IMR-90 (cell line): ENCODE results near the gene GJC1. TPM values are rescaled to one million over a fixed set of nuclear protein-coding genes. Genes with fewer than 3 reads are reported as not detected.

Experiments
- ATAC-seq: fragments of 200-7000 bp; cut with Tn5 transposase; 2 replicates; pipeline ENCODE4 v1.9.1; 2020; ENCODE audit warnings: low read depth, mild to moderate bottlenecking, moderate library complexity
- BruUV-seq: library from RNA; stranded (reverse); fragments of 400-500 nt; replicated peaks from 2 replicates; lab custom pipeline; 2021; lab: Mats Ljungman, UMichigan
- CTCF ChIA-PET: fragments of 300-600 bp; formaldehyde crosslinking; extraction: SDS; loops from one replicate; lab custom pipeline; 2021; ENCODE audit warnings: antibody characterized with exemption; lab: Yijun Ruan, JAX
- POLR2A ChIA-PET: fragments of 300-600 bp; sonication (Branson Sonifier 250); formaldehyde crosslinking; loops from one replicate; lab custom pipeline; 2022; ENCODE audit warnings: antibody characterized with exemption; ENCODE audit not compliant: unreplicated experiment; lab: Charles Lee
- DNase-seq: peaks from one replicate; pipeline ENCODE4 v3.0.0; 2013
- H2AFZ ChIP-seq: replicated peaks from 2 replicates; pipeline ENCODE3; 2013; ENCODE audit warnings: low read length, mild to moderate bottlenecking; ENCODE audit not compliant: poor library complexity
- H2AK5ac ChIP-seq: 2 replicates; pipeline ENCODE4 v1.6.1; 2013; ENCODE audit warnings: low read depth, low read length, inconsistent platforms
- H2AK9ac ChIP-seq: replicated peaks from 2 replicates; pipeline ENCODE3; 2013; ENCODE audit warnings: mild to moderate bottlenecking, low read depth, low read length, moderate library complexity; ENCODE audit not compliant: poor library complexity
- H2BK120ac ChIP-seq: 2 replicates; pipeline ENCODE4 v1.6.1; 2013; ENCODE audit warnings: low read depth, low read length, inconsistent platforms
- H2BK15ac ChIP-seq: 3 replicates; pipeline ENCODE4 v1.6.1; 2013; ENCODE audit warnings: low read depth, low read length, inconsistent platforms
- H2BK20ac ChIP-seq: 2 replicates; pipeline ENCODE4 v1.6.1; 2013; ENCODE audit warnings: low read depth, mild to moderate bottlenecking, inconsistent platforms, low read length, moderate library complexity
- H2BK5ac ChIP-seq: 2 replicates; pipeline ENCODE4 v1.6.1; 2013; ENCODE audit warnings: mild to moderate bottlenecking, low read depth, low read length, inconsistent platforms; ENCODE audit not compliant: poor library complexity, severe bottlenecking
- H3K14ac ChIP-seq: replicated peaks from 2 replicates; pipeline ENCODE4 v1.6.1; 2013; ENCODE audit warnings: low read depth, low read length, inconsistent platforms
- H3K18ac ChIP-seq: 2 replicates; pipeline ENCODE4 v1.6.1; 2013; ENCODE audit warnings: low read depth, low read length, control low read depth
- H3K23ac ChIP-seq: 2 replicates; pipeline ENCODE4 v1.6.1; 2013; ENCODE audit warnings: low read depth, low read length, inconsistent platforms
- H3K27ac ChIP-seq: 2 replicates; pipeline ENCODE4 v1.5.1; 2013; ENCODE audit warnings: mild to moderate bottlenecking, control low read depth, low read length; ENCODE audit not compliant: insufficient read depth
- H3K27me3 ChIP-seq: 2 replicates; pipeline ENCODE4 v1.6.1; 2013; ENCODE audit warnings: low read length; ENCODE audit not compliant: control insufficient read depth, insufficient read depth
- H3K36me3 ChIP-seq: 2 replicates; pipeline ENCODE4 v1.6.1; 2013; ENCODE audit warnings: low read length, mixed read lengths; ENCODE audit not compliant: control insufficient read depth, insufficient read depth
- H3K4ac ChIP-seq: 2 replicates; pipeline ENCODE4 v1.6.1; 2013; ENCODE audit warnings: low read depth, low read length, inconsistent platforms
- H3K4me1 ChIP-seq: 2 replicates; pipeline ENCODE4 v1.6.1; 2013; ENCODE audit warnings: low read length, mixed read lengths; ENCODE audit not compliant: control insufficient read depth, insufficient read depth
- H3K4me2 ChIP-seq: 2 replicates; pipeline ENCODE4 v1.6.1; 2013; ENCODE audit warnings: low read depth, mild to moderate bottlenecking, control low read depth, low read length, moderate library complexity
- H3K4me3 ChIP-seq: 2 replicates; pipeline ENCODE4 v1.5.1; 2013; ENCODE audit warnings: low read depth, mild to moderate bottlenecking, control low read depth, low read length, moderate library complexity; ENCODE audit not compliant: insufficient read depth
- H3K56ac ChIP-seq: 2 replicates; pipeline ENCODE4 v1.6.1; 2013; ENCODE audit warnings: low read length, inconsistent platforms; ENCODE audit not compliant: insufficient read depth; ENCODE audit errors: extremely low read depth
- H3K79me1 ChIP-seq, 2 experiments: 2 replicates each; pipeline ENCODE4 v1.6.1; 2013; ENCODE audit warnings: low read length in 2 of 2, inconsistent platforms in 1 of 2, low read depth in 1 of 2
- H3K9ac ChIP-seq: 2 replicates; pipeline ENCODE4 v1.6.1; 2013; ENCODE audit warnings: low read depth, low read length, control low read depth
- H3K9me1 ChIP-seq: 2 replicates; pipeline ENCODE4 v1.6.1; 2013; ENCODE audit warnings: low read length, inconsistent platforms; ENCODE audit not compliant: insufficient read depth
- H3K9me3 ChIP-seq: 2 replicates; pipeline ENCODE4 v1.6.1; 2013; ENCODE audit warnings: low read length; ENCODE audit not compliant: control insufficient read depth, insufficient read depth
- H4K20me1 ChIP-seq: 2 replicates; pipeline ENCODE4 v1.6.1; 2013; ENCODE audit warnings: low read length, inconsistent platforms; ENCODE audit not compliant: insufficient read depth
- H4K5ac ChIP-seq: 2 replicates; pipeline ENCODE4 v1.6.1; 2013; ENCODE audit warnings: mild to moderate bottlenecking, low read depth, low read length, control low read depth
- H4K8ac ChIP-seq, 2 experiments: 2 replicates each; pipeline ENCODE4 v1.6.1; 2013; ENCODE audit warnings: low read depth in 2 of 2, low read length in 2 of 2, control low read depth in 1 of 2, inconsistent platforms in 1 of 2
- H4K91ac ChIP-seq: 2 replicates; pipeline ENCODE4 v1.6.1; 2013; ENCODE audit warnings: low read depth, low read length, inconsistent platforms; ENCODE audit not compliant: insufficient read depth
- BHLHE40 ChIP-seq: fragments of 150-350 bp; IDR thresholded peaks from 2 replicates; pipeline ENCODE4 v1.6.1; 2016; ENCODE audit warnings: mild to moderate bottlenecking, low read depth, low read length
- CEBPB ChIP-seq: IDR thresholded peaks from 2 replicates; pipeline ENCODE4 v1.6.1; 2012; ENCODE audit warnings: low read depth, low read length, improper control_type of control experiment
- CHD1 ChIP-seq: IDR thresholded peaks from 2 replicates; pipeline ENCODE4 v1.6.1; 2012; ENCODE audit warnings: low read depth, low read length, improper control_type of control experiment
- FOS ChIP-seq: fragments of 150-350 bp; IDR thresholded peaks from 2 replicates; pipeline ENCODE4 v1.6.1; 2016; ENCODE audit warnings: low read depth, low read length
- MAFK ChIP-seq: IDR thresholded peaks from 2 replicates; pipeline ENCODE4 v1.6.1; 2012; ENCODE audit warnings: low read depth, low read length, improper control_type of control experiment
- MAZ ChIP-seq: IDR thresholded peaks from 2 replicates; pipeline ENCODE4 v1.6.1; 2012; ENCODE audit warnings: low read depth, mild to moderate bottlenecking, low read length, improper control_type of control experiment, moderate library complexity, borderline replicate concordance
- MXI1 ChIP-seq: IDR thresholded peaks from 2 replicates; pipeline ENCODE4 v1.6.1; 2012; ENCODE audit warnings: low read depth, mild to moderate bottlenecking, low read length, moderate library complexity, borderline replicate concordance
- NFE2L2 ChIP-seq: fragments of 150-350 bp; IDR thresholded peaks from 2 replicates; pipeline ENCODE4 v1.6.1; 2016; ENCODE audit warnings: low read depth, mild to moderate bottlenecking, low read length
- POLR2A ChIP-seq: IDR thresholded peaks from 2 replicates; pipeline ENCODE4 v1.6.1; 2012; ENCODE audit warnings: mild to moderate bottlenecking, low read depth, low read length
- RAD21 ChIP-seq: IDR thresholded peaks from 2 replicates; pipeline ENCODE4 v1.6.1; 2012; ENCODE audit warnings: low read length, improper control_type of control experiment
- RCOR1 ChIP-seq: IDR thresholded peaks from 2 replicates; pipeline ENCODE4 v1.6.1; 2012; ENCODE audit warnings: mild to moderate bottlenecking, low read length, improper control_type of control experiment; ENCODE audit not compliant: insufficient replicate concordance
- RFX5 ChIP-seq: IDR thresholded peaks from 2 replicates; pipeline ENCODE4 v1.8.0; 2012; ENCODE audit warnings: low read depth, mild to moderate bottlenecking, low read length, moderate library complexity
- SMC3 ChIP-seq: fragments of 150-350 bp; IDR thresholded peaks from 2 replicates; pipeline ENCODE4 v1.6.1; 2016; ENCODE audit warnings: low read depth, mild to moderate bottlenecking, antibody characterized with exemption, low read length, moderate library complexity
- WGBS, 2 experiments: methylation state at CpG; one replicate each; pipeline versions ENCODE4 v1.1.5 to v1.1.7; 2013; ENCODE audit warnings: missing lambda C conversion rate in 2 of 2; ENCODE audit not compliant: insufficient read length in 1 of 2; ENCODE audit errors: extremely low coverage in 2 of 2; 5-methylcytosine and 5-hydroxymethylcytosine counted together
- dilution Hi-C: fragments of 300-500 bp; cut with HindIII; formaldehyde crosslinking; loops from one replicate; pipeline ENCODE4 v1.14.3; 2018; ENCODE audit warnings: low sequenced_read_pairs; ENCODE audit not compliant: unreplicated experiment
- in situ Hi-C: fragments of 300-500 bp; cut with MboI; formaldehyde crosslinking; loops from 3 replicates; pipeline ENCODE4 v1.14.3; 2019; ENCODE audit warnings: low sequenced_read_pairs, inconsistent platforms, mixed read lengths
- intact Hi-C: fragments of 100-400 bp; cut with micrococcal nuclease; formaldehyde crosslinking; loops from 2 replicates; pipeline ENCODE4 v1.10.0; 2022
- polyA plus RNA-seq, 3 experiments: library from polyadenylated mRNA; depleted of rRNA; stranded (reverse); fragments of >200 nt; gene quantifications; 2 replicates each; pipeline ENCODE4 v1.2.3, GENCODE V29; 2012; ENCODE audit warnings: low replicate concordance in 1 of 3
- total RNA-seq: library from RNA; depleted of rRNA; stranded (reverse); fragments of >200 nt; gene quantifications from 2 replicates; pipeline ENCODE4 v1.2.3, GENCODE V29; 2012
- TF ChIP-seq, protein P1 (sequence below): fragments of 150-350 bp; IDR thresholded peaks from 2 replicates; pipeline ENCODE4 v1.6.1; 2017; ENCODE audit warnings: mild to moderate bottlenecking, antibody characterized with exemption, low read length, low read depth
- TF ChIP-seq, protein P2 (sequence below): fragments of 150-350 bp; IDR thresholded peaks from 2 replicates; pipeline ENCODE4 v1.6.1; 2016; ENCODE audit warnings: low read depth, mild to moderate bottlenecking, low read length, moderate library complexity, borderline replicate concordance
- TF ChIP-seq, protein P3 (sequence below): conservative IDR thresholded peaks from 2 replicates; pipeline ENCODE4 v1.5.1; 2012; ENCODE audit warnings: mild to moderate bottlenecking, low read depth, low read length, improper control_type of control experiment

GJC1 gene
- total and polyA plus RNA-seq, 2 of the 4 experiments (the other 2 are of a cell fraction): 23.9 to 69.7 TPM

DNA sequence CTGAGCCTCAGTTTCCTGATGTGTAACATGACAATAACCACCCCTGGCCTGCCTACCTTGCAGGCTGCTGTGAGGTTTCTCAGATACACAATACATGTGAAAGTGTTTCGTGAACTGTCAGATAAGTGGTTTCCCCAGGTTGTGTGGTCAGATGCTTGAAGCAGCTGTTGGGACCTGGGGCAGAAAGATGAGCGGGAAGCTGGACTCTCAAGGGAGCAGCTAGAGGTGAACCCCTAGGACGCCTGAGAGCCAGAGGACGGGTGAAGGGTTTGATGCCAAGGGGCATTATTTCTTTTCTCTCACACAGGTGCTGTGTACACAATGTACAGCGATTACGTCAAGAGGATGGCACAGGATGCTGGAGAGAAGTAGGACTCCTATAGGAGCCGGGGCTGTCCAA, 19.9 kb upstream of the GJC1 start:
- H3K23ac ChIP-seq: no peak overlapping the region
- no peaks in the 10 kb centered on the region; a peak in 1 of 4 replicates for H3K79me1 ChIP-seq
- no TSS peak for BruUV-seq
- no peak overlapping the region for H4K91ac ChIP-seq
- no peak overlapping the region for H2AFZ ChIP-seq
- DNase-seq: no peak
- ATAC-seq: no peak
- no peak overlapping the region for H3K4me3 ChIP-seq
- ChIA-PET CTCF (no interaction called here), POLR2A (no interaction called here)
- dilution Hi-C loops (no loop called here), intact Hi-C loops (no loop called here), in situ Hi-C loops (no loop called here)
- no peak overlapping the region for H2BK20ac ChIP-seq
- no peak overlapping the region for H4K5ac ChIP-seq
- H2AK9ac ChIP-seq: no peak overlapping the region
- H4K20me1 ChIP-seq: no peaks in the 10 kb centered on the region
- no peak overlapping the region for H3K4me2 ChIP-seq
- no peak overlapping the region for H2BK120ac ChIP-seq
- H2BK15ac ChIP-seq: no peak overlapping the region
- H2AK5ac ChIP-seq: no peak overlapping the region
- H2BK5ac ChIP-seq: no peak overlapping the region
- no peak overlapping the region for H3K18ac ChIP-seq
- H3K27me3 ChIP-seq: no peaks in the 10 kb centered on the region
- WGBS, 2 experiments: 100% methylated on average over 1 of the region's 7 CpGs; no CpG with 5 or more reads in 1 of the 2 experiments
- no peak overlapping the region for H3K56ac ChIP-seq
- peaks cover 7% of the 10 kb centered on the region for H3K9me1 ChIP-seq
- peaks cover 42% of the 10 kb centered on the region for H3K36me3 ChIP-seq
- H3K9ac ChIP-seq: no peak overlapping the region
- H3K14ac ChIP-seq: no peak overlapping the region
- TF ChIP-seq POLR2A (no peak), CEBPB (no peak), RAD21 (no peak), MAZ (no peak), RFX5 (no peak), BHLHE40 (no peak), NFE2L2 (no peak), MAFK (no peak), SMC3 (no peak), RCOR1 (no peak), MXI1 (no peak), CHD1 (no peak), FOS (no peak)
- TF ChIP-seq, protein P1, sequence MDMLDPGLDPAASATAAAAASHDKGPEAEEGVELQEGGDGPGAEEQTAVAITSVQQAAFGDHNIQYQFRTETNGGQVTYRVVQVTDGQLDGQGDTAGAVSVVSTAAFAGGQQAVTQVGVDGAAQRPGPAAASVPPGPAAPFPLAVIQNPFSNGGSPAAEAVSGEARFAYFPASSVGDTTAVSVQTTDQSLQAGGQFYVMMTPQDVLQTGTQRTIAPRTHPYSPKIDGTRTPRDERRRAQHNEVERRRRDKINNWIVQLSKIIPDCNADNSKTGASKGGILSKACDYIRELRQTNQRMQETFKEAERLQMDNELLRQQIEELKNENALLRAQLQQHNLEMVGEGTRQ: no peak
- TF ChIP-seq, protein P2, sequence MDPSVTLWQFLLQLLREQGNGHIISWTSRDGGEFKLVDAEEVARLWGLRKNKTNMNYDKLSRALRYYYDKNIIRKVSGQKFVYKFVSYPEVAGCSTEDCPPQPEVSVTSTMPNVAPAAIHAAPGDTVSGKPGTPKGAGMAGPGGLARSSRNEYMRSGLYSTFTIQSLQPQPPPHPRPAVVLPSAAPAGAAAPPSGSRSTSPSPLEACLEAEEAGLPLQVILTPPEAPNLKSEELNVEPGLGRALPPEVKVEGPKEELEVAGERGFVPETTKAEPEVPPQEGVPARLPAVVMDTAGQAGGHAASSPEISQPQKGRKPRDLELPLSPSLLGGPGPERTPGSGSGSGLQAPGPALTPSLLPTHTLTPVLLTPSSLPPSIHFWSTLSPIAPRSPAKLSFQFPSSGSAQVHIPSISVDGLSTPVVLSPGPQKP: no peak
- TF ChIP-seq, protein P3, sequence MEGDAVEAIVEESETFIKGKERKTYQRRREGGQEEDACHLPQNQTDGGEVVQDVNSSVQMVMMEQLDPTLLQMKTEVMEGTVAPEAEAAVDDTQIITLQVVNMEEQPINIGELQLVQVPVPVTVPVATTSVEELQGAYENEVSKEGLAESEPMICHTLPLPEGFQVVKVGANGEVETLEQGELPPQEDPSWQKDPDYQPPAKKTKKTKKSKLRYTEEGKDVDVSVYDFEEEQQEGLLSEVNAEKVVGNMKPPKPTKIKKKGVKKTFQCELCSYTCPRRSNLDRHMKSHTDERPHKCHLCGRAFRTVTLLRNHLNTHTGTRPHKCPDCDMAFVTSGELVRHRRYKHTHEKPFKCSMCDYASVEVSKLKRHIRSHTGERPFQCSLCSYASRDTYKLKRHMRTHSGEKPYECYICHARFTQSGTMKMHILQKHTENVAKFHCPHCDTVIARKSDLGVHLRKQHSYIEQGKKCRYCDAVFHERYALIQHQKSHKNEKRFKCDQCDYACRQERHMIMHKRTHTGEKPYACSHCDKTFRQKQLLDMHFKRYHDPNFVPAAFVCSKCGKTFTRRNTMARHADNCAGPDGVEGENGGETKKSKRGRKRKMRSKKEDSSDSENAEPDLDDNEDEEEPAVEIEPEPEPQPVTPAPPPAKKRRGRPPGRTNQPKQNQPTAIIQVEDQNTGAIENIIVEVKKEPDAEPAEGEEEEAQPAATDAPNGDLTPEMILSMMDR: no peak
- H3K27ac ChIP-seq: no peak overlapping the region
- peaks cover 2% of the 10 kb centered on the region; the same call in 1 of the 2 replicates for H3K4me1 ChIP-seq
- no peaks in the 10 kb centered on the region for H3K9me3 ChIP-seq
- H4K8ac ChIP-seq: no peak overlapping the region
- no peak overlapping the region for H3K4ac ChIP-seq
